Endothelial cell of umbilical vein (primary cell): ENCODE data around the gene SLC25A31. TPM values are rescaled to one million over a fixed set of nuclear protein-coding genes. Genes with fewer than 3 reads are reported as not detected.

ENCODE experiments used
- BruUV-seq: library from RNA; stranded (reverse); fragments of 400-500 nt; replicated peaks from 2 replicates; lab custom pipeline; 2021; lab: Mats Ljungman, UMichigan
- CTCF ChIA-PET: fragments of 300-600, 350-600 bp; sonication (Branson Sonifier 250); formaldehyde crosslinking; loops from one replicate; lab custom pipeline; 2021; ENCODE audit warnings: antibody characterized with exemption, inconsistent platforms; lab: Charles Lee
- POLR2A ChIA-PET: fragments of 300-600, 350-600 bp; sonication (Branson Sonifier 250); formaldehyde crosslinking; loops from one replicate; lab custom pipeline; 2021; ENCODE audit warnings: antibody characterized with exemption, inconsistent platforms; lab: Charles Lee
- DNase-seq: peaks from one replicate; pipeline ENCODE4 v3.0.0-alpha.2; 2011; ENCODE audit warnings: low read depth, low spot score
- FAIRE-seq: peaks from 2 replicates; lab custom pipeline; 2011; peaks lifted over from hg19 to GRCh38; lab: Jason Lieb, UNC
- H2AFZ ChIP-seq: 2 replicates; pipeline ENCODE4 v1.6.0; 2012; ENCODE audit warnings: low read depth, low read length, control low read depth, inconsistent platforms
- H3K27ac ChIP-seq: 2 replicates; pipeline ENCODE4 v1.5.1; 2011; ENCODE audit warnings: low read depth, mild to moderate bottlenecking, control low read depth, low read length, moderate library complexity; ENCODE audit not compliant: insufficient read depth
- H3K27me3 ChIP-seq, 2 experiments: 2 replicates each; pipeline versions ENCODE4 v1.6.0 to v1.6.1; 2011; ENCODE audit warnings: low read length in 2 of 2, mixed read lengths in 1 of 2; ENCODE audit not compliant: control insufficient read depth in 2 of 2, insufficient read depth in 2 of 2
- H3K36me3 ChIP-seq, 2 experiments: 2 replicates in 1 of 2; 3 replicates in 1 of 2; pipeline ENCODE4 v1.5.1; 2011; ENCODE audit warnings: low read length in 2 of 2, mild to moderate bottlenecking in 1 of 2, moderate library complexity in 1 of 2; ENCODE audit not compliant: control insufficient read depth in 2 of 2, insufficient read depth in 2 of 2; ENCODE audit errors: extremely low read depth in 1 of 2
- H3K4me1 ChIP-seq: 3 replicates; pipeline ENCODE4 v1.5.1; 2011; ENCODE audit warnings: mild to moderate bottlenecking, low read length; ENCODE audit not compliant: control insufficient read depth, insufficient read depth; ENCODE audit errors: extremely low read depth
- H3K4me2 ChIP-seq: 2 replicates; pipeline ENCODE4 v1.6.1; 2011; ENCODE audit warnings: low read length, control low read depth, mixed read lengths; ENCODE audit not compliant: insufficient read depth
- H3K4me3 ChIP-seq, 3 experiments: fragments of 200-600 bp in 1 of 3; sonication (generic), shearing (Covaris generic) in 1 of 3; replicated peaks in 1 of 3; 2 replicates each; pipeline ENCODE4 v1.5.1; 2011 to 2016; ENCODE audit warnings: control low read depth in 3 of 3, low read length in 3 of 3, mild to moderate bottlenecking in 2 of 3, inconsistent platforms in 1 of 3, low read depth in 1 of 3, moderate library complexity in 1 of 3; ENCODE audit not compliant: insufficient read depth in 1 of 3
- H3K79me2 ChIP-seq: 2 replicates; pipeline ENCODE4 v1.6.0; 2012; ENCODE audit warnings: low read length, inconsistent platforms; ENCODE audit not compliant: control insufficient read depth, insufficient read depth
- H3K9ac ChIP-seq: replicated peaks from 2 replicates; pipeline ENCODE3; 2011; ENCODE audit warnings: low read length, control low read depth; ENCODE audit not compliant: insufficient read depth; ENCODE audit errors: extremely low read depth
- H3K9me1 ChIP-seq: replicated peaks from 3 replicates; pipeline ENCODE4 v1.6.0; 2011; ENCODE audit warnings: mild to moderate bottlenecking, low read length; ENCODE audit not compliant: control insufficient read depth, insufficient read depth; ENCODE audit errors: extremely low read depth
- H3K9me3 ChIP-seq: replicated peaks from 2 replicates; pipeline ENCODE4 v1.5.1; 2012; ENCODE audit warnings: low read length, inconsistent platforms; ENCODE audit not compliant: control insufficient read depth, insufficient read depth
- H4K20me1 ChIP-seq: replicated peaks from 2 replicates; pipeline ENCODE3; 2011; ENCODE audit warnings: mild to moderate bottlenecking, low read length; ENCODE audit not compliant: control insufficient read depth, insufficient read depth; ENCODE audit errors: extremely low read depth
- EZH2 ChIP-seq: IDR thresholded peaks from 2 replicates; pipeline ENCODE4 v1.6.1; 2012; ENCODE audit warnings: borderline replicate concordance, low read depth, mild to moderate bottlenecking, moderate library complexity, low read length, inconsistent platforms; ENCODE audit not compliant: severe bottlenecking
- FOS ChIP-seq: IDR thresholded peaks from 2 replicates; pipeline ENCODE4 v1.6.1; 2011; ENCODE audit warnings: mild to moderate bottlenecking, low read length, moderate library complexity, borderline replicate concordance; ENCODE audit not compliant: insufficient read depth
- GATA2 ChIP-seq: IDR thresholded peaks from 2 replicates; pipeline ENCODE4 v1.7.0; 2011; ENCODE audit warnings: low read depth, mild to moderate bottlenecking, moderate library complexity, mixed read lengths, low read length; ENCODE audit not compliant: insufficient read length, insufficient read depth
- JUN ChIP-seq: IDR thresholded peaks from 2 replicates; pipeline ENCODE4 v1.6.1; 2011; ENCODE audit warnings: borderline replicate concordance, low read depth; ENCODE audit not compliant: insufficient read length, insufficient read depth
- MYC ChIP-seq: IDR thresholded peaks from one replicate; pipeline ENCODE4 v1.6.1; 2011; ENCODE audit warnings: mild to moderate bottlenecking, low read depth, low read length
- POLR2A ChIP-seq: IDR thresholded peaks from 2 replicates; pipeline ENCODE4 v1.6.1; 2012; ENCODE audit warnings: low read depth, mild to moderate bottlenecking, control low read depth, low read length
- POLR2AphosphoS5 ChIP-seq: IDR thresholded peaks from 2 replicates; pipeline ENCODE4 v1.6.1; 2012; ENCODE audit warnings: low read depth, mild to moderate bottlenecking, control low read depth, low read length, moderate library complexity; ENCODE audit not compliant: insufficient read depth
- dilution Hi-C: fragments of 300-500 bp; cut with MboI; formaldehyde crosslinking; loops from one replicate; pipeline ENCODE4 v1.15.0; 2019; ENCODE audit warnings: low sequenced_read_pairs; ENCODE audit not compliant: extremely low pct_ligation_motif_present
- intact Hi-C: fragments of 100-400 bp; cut with micrococcal nuclease; formaldehyde crosslinking; loops from one replicate; pipeline ENCODE4 v1.10.0; 2022
- polyA plus RNA-seq, 4 experiments: library from polyadenylated mRNA; depleted of rRNA in 3 of 4; stranded (reverse) in 3 of 4; unstranded in 1 of 4; fragments of >200 nt; gene quantifications; 2 replicates each; pipeline versions ENCODE4 v1.2.1 to v1.2.3, GENCODE V29; 2011 to 2012; ENCODE audit warnings: missing spikeins in 1 of 4
- total RNA-seq: library from RNA; stranded (reverse); gene quantifications from 2 replicates; pipeline ENCODE4 v1.2.3, GENCODE V29; 2021
- TF ChIP-seq, protein P1 (sequence below), 2 donors: IDR thresholded peaks; 1 replicate in 1 of 2; 2 replicates in 1 of 2; pipeline ENCODE4 v1.5.1; 2011; ENCODE audit warnings: low read length in 2 of 2, mild to moderate bottlenecking in 2 of 2, moderate library complexity in 2 of 2, control low read depth in 1 of 2, inconsistent platforms in 1 of 2, low read depth in 1 of 2; ENCODE audit not compliant: insufficient read depth in 1 of 2; ENCODE audit errors: extremely low read depth in 1 of 2
- TF ChIP-seq, protein P2 (sequence below): IDR thresholded peaks from 2 replicates; pipeline ENCODE4 v1.6.1; 2011; ENCODE audit not compliant: insufficient read depth, insufficient read length

SLC25A31 gene
- total and polyA plus RNA-seq, 2 donors (not counting 3 experiments of a cell fraction or from before 2014, with no cell fraction given): not detected

DNA sequence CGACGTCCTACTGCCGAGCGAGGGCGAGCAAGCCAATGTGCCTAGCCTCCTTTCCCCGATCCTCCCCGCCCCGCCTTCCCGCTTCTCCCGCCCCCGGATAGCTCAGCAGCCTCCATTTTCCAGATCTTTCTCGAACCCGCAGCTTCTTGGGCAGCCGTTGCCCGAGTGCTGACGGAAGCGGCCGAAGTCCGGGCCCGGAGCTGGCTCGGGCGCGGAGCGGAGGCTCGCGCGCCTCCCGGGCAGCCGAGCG is 51.8 kb downstream of the SLC25A31 start:
- H4K20me1 ChIP-seq: no peaks in the 10 kb centered on the region
- DNase-seq: no peak
- no TSS peak for BruUV-seq
- ChIA-PET CTCF (interaction anchor here (0.7 to 2.1 kb wide), 7 partner anchors 50 to 184 kb away, joined by 3 to 14 read pairs (median 3); partner anchors contain the start of genes ABHD18, MFSD8 and PLK4), POLR2A (interaction anchor here (0.9 kb wide), 1 partner anchor 183 kb away, joined by 3 read pairs; the partner anchor contains the start of genes ABHD18 and MFSD8)
- peak; percentile 78 for FAIRE-seq
- peak overlapping the region; percentile 80 for H3K9ac ChIP-seq
- H3K27me3 ChIP-seq: peaks cover 0 to 3% of the 10 kb centered on the region in 2 experiments
- no peak for TF ChIP-seq POLR2AphosphoS5
- TF ChIP-seq, protein P1, sequence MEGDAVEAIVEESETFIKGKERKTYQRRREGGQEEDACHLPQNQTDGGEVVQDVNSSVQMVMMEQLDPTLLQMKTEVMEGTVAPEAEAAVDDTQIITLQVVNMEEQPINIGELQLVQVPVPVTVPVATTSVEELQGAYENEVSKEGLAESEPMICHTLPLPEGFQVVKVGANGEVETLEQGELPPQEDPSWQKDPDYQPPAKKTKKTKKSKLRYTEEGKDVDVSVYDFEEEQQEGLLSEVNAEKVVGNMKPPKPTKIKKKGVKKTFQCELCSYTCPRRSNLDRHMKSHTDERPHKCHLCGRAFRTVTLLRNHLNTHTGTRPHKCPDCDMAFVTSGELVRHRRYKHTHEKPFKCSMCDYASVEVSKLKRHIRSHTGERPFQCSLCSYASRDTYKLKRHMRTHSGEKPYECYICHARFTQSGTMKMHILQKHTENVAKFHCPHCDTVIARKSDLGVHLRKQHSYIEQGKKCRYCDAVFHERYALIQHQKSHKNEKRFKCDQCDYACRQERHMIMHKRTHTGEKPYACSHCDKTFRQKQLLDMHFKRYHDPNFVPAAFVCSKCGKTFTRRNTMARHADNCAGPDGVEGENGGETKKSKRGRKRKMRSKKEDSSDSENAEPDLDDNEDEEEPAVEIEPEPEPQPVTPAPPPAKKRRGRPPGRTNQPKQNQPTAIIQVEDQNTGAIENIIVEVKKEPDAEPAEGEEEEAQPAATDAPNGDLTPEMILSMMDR (IDR thresholded peaks at IDR 0.05; ENCODE audit: extremely low read depth in 1 of 2, insufficient read depth in 1 of 2, low read depth in 1 of 2, low read length in 2 of 2): peak in 1 of 2 donors; percentile 4
- peak overlapping the region; percentile 50 for H3K27ac ChIP-seq
- peaks cover 2% of the 10 kb centered on the region for H3K4me1 ChIP-seq
- H3K79me2 ChIP-seq: no peaks in the 10 kb centered on the region
- peak overlapping the region; percentile 45 for H3K4me2 ChIP-seq
- H3K36me3 ChIP-seq: no peaks in the 10 kb centered on the region
- intact Hi-C loops (loop anchor here (1.0 to 5.0 kb wide), 6 partner anchors 98 to 505 kb away; partner anchors contain the start of genes ABHD18, INTU, LARP1B and MFSD8), dilution Hi-C loops (no loop called here)
- H3K4me3 ChIP-seq: peak overlapping the region; percentile 28 to 53 (median 53)
- H3K9me1 ChIP-seq: no peaks in the 10 kb centered on the region
- peak overlapping the region; percentile 90 for H2AFZ ChIP-seq
- no peaks in the 10 kb centered on the region for H3K9me3 ChIP-seq

DNA sequence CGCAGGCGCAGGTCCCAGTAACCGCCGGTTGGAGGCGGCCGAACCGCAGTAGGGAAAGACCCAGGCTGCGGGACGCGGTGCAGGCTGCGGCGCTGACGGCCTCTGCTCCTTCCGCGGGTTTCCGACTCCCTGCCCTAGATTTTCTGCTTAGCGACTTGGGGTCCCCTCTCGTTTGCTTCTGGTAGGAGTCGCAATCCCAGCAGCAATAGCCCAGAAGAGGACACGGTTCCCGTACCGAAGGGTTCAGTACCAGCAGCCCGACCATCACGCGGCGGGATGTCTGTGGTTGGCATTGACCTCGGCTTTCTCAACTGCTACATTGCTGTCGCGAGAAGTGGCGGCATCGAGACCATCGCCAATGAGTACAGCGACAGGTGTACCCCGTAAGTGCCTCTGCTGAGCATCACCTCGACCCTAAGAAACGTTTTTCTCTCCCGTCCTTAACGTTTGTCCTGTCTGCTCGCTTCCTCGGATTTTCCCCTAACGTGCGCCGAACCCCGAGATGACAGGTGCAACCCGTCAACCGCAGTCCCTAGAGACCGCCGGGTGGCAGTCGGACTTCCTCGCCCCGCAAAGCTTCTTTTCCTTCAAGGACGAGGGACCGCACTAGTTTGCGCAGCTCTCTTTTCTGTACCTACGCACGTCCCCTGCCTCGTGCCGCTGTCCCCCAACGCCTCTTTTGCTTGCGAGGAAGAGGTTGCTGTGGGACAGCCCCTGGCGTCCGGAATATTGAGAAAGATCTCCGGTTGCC is 52.2 kb downstream of the SLC25A31 start, which contains the start of gene HSPA4L:
Gene HSPA4L (plus strand): TSS at position 48 of the 751 bp plus-strand sequence. CDS start 229 bp downstream, at position 277.
- Histone ChIP-seq H4K20me1 (no peaks in the 10 kb centered on the region), H3K27ac (peak within 1 kb of the TSS; percentile 50), H3K4me1 (peaks cover 2% of the 10 kb centered on the region), H3K9me1 (no peaks in the 10 kb centered on the region), H3K27me3 (peaks cover 0 to 2% of the 10 kb centered on the region in 2 experiments), H3K79me2 (no peaks in the 10 kb centered on the region), H3K4me3 (peak within 1 kb of the TSS; percentile 35 to 53 (median 53)), H2AFZ (peak within 1 kb of the TSS; percentile 90), H3K36me3 (no peaks in the 10 kb centered on the region), H3K9me3 (no peaks in the 10 kb centered on the region), H3K4me2 (peak within 1 kb of the TSS; percentile 45), H3K9ac (peak within 1 kb of the TSS; percentile 80)
- FAIRE-seq (peak; percentile 40), DNase-seq (peak; percentile 89)
- POLR2A ChIA-PET: interaction anchor here (0.6 to 1.5 kb wide), 3 partner anchors 15 to 183 kb away, joined by 3 read pairs; partner anchors contain the start of genes ABHD18 and MFSD8
- CTCF ChIA-PET: interaction anchor here (0.7 to 2.1 kb wide), 8 partner anchors 50 to 497 kb away, joined by 3 to 14 read pairs (median 3); partner anchors contain the start of genes ABHD18, MFSD8 and PLK4
- BruUV-seq: TSS peak; percentile 37
- dilution Hi-C loops: no loop called here
- TF ChIP-seq, protein P2, sequence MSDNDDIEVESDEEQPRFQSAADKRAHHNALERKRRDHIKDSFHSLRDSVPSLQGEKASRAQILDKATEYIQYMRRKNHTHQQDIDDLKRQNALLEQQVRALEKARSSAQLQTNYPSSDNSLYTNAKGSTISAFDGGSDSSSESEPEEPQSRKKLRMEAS: no peak
- TF ChIP-seq JUN (no peak), EZH2 (no peak), POLR2A (peak; percentile 68), GATA2 (no peak), MYC (no peak), FOS (no peak), POLR2AphosphoS5 (peak; percentile 79)
- TF ChIP-seq, protein P1 (IDR thresholded peaks at IDR 0.05; ENCODE audit: extremely low read depth in 1 of 2, insufficient read depth in 1 of 2, low read depth in 1 of 2, low read length in 2 of 2): peak in 1 of 2 donors; percentile 41
- intact Hi-C loops: loop anchor here (1.0 to 5.0 kb wide), 6 partner anchors 98 to 505 kb away; partner anchors contain the start of genes ABHD18, INTU, LARP1B and MFSD8
